OCI-LY3 (cell line): ENCODE results near the gene ZFP3.

Experiments
- CTCF ChIP-seq: fragments of 200-600, 300-600 bp; sonication (generic); IDR thresholded peaks from 2 replicates; pipeline ENCODE4 v1.5.1; 2014; ENCODE audit warnings: antibody characterized with exemption, low read length, low read depth
- EZH2phosphoT487 ChIP-seq: fragments of 200-600 bp; shearing (Covaris generic); IDR thresholded peaks from 2 replicates; pipeline ENCODE4 v1.6.1; 2018; ENCODE audit warnings: antibody characterized with exemption, mixed run types, low read depth

GRCh38 chr17:5092218-5093010 lies 14.1 kb downstream of the ZFP3 start:
- TF ChIP-seq CTCF (no peak), EZH2phosphoT487 (no peak)
